Measurements from ENCODE around the gene ENOX2. TPM values are rescaled to one million over a fixed set of nuclear protein-coding genes. Genes with fewer than 3 reads are reported as not detected.
A peak's percentile ranks its signal among the peaks of the same experiment; 100 is the strongest.

ENOX2 gene
- total and polyA plus RNA-seq, 2 experiments from 2014 or later, result 16.0 to 34.0 TPM

DNA sequence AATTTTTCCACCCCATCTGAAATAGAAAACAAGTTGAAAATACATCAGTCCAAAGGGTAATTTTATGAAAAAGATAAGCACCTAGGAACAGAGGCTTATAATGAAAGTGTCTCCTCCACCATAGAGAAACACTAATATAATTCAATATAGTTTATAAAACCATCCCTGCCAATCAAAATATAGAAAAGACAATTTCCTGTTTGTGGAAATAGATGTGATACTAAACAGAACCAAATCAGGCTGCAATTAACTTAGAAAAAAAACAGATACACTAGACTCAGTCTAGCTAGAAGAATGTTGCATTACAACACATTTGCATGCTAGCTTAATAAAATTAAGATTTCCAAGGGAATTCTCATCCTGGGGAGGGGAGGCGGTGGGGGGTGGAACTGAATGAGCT lies 68.2 kb downstream of the ENOX2 start:
- no peaks in the 10 kb centered on the region for H3K36me3 ChIP-seq

DNA sequence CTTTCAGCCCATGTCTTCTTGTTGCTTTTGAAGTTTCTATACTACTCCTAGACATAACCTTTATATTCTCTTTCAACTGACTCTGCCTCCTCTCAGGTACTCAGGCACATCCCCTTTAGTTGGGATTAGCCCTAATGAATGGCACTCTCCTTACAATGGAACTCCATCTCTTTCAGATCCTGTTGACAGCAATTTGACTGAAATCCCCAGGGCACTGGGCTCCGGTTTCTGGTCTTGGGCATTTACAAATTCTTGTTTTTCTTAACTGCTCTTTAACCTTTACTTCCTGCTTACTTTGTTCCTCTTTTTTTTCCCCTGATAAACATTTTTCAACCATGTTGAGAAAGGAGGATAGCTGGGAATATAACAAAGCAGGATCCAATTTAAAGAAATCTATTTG lies 68.9 kb downstream of the ENOX2 start:
- peak overlapping the region; percentile 93 for H3K27ac ChIP-seq
- no peak for DNase-seq (ENCODE audit: low read depth in 1 of 2, low spot score in 1 of 2)
- TF ChIP-seq CTCF (IDR thresholded peaks at IDR 0.05; ENCODE audit: low read depth, low read length), result no peak
- H3K4me1 ChIP-seq (ENCODE audit: low read depth), result peaks cover 64% of the 10 kb centered on the region
- H3K9me3 ChIP-seq (ENCODE audit: low read depth), result no peaks in the 10 kb centered on the region
- no peaks in the 10 kb centered on the region for H3K36me3 ChIP-seq
- H3K27me3 ChIP-seq, result no peaks in the 10 kb centered on the region
- H3K4me3 ChIP-seq, result no peak overlapping the region

More for the DNA sequence above, 68.2 kb downstream of the ENOX2 start:
- TF ChIP-seq CTCF (IDR thresholded peaks at IDR 0.05; ENCODE audit: low read depth, low read length), result no peak
- DNase-seq (ENCODE audit: low read depth in 1 of 2, low spot score in 1 of 2), result no peak
- H3K27me3 ChIP-seq, result no peaks in the 10 kb centered on the region
- H3K9me3 ChIP-seq (ENCODE audit: low read depth), result no peaks in the 10 kb centered on the region
- H3K4me1 ChIP-seq (ENCODE audit: low read depth), result peaks cover 64% of the 10 kb centered on the region
- H3K27ac ChIP-seq, result peak overlapping the region; percentile 93
- no peak overlapping the region for H3K4me3 ChIP-seq

- no peak for TF ChIP-seq CTCF (IDR thresholded peaks at IDR 0.05; ENCODE audit: low read depth, low read length)
- Histone ChIP-seq H3K4me1 (ENCODE audit: low read depth) (peaks cover 37% of the 10 kb centered on the region), H3K27me3 (no peaks in the 10 kb centered on the region), H3K9me3 (ENCODE audit: low read depth) (no peaks in the 10 kb centered on the region), H3K27ac (no peak overlapping the region), H3K36me3 (no peaks in the 10 kb centered on the region), H3K4me3 (no peak overlapping the region)
- no peak for DNase-seq (ENCODE audit: low read depth in 1 of 2, low spot score in 1 of 2)
Observed at GRCh38 chrX:130831347-130831722, 71.7 kb downstream of the ENOX2 start.

DNA sequence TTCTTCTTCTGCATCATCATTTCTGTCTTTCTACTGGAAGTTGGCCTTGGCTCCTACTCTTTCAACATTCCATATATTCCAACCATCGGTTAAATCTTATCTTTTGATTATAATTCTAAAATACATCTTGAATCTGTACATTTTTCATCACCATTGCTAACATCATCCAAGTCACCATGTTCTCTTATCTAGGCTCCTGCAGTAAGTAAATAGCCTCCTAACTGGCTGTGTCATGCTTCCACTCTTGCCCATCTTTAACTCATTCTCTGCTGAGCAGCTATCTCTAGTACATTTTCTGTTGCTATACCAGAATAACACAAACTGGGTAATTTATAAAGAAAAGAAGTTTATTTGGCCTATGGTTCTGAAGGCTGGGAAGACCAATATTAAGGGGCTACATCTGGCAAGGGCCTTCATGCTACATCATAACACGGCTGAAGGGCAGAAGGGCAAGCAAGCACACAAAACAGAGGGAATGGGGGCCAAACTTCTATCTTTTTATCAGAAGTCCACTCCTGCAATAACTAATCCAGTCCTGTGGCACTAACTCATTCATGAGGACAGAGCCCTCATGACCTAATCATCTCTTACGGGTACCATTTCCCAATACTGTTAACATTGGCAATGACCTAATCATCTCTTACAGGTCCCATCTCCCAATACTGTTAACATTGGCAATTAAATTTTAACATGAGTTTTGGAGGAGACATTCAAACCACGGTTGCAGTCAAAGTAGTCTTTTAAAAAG lies 72.2 kb downstream of the ENOX2 start:
- Histone ChIP-seq H3K36me3 (no peaks in the 10 kb centered on the region), H3K4me1 (ENCODE audit: low read depth) (peaks cover 32% of the 10 kb centered on the region), H3K4me3 (no peak overlapping the region), H3K9me3 (ENCODE audit: low read depth) (no peaks in the 10 kb centered on the region), H3K27ac (no peak overlapping the region), H3K27me3 (no peaks in the 10 kb centered on the region)
- DNase-seq (ENCODE audit: low read depth in 1 of 2, low spot score in 1 of 2), result no peak
- no peak for TF ChIP-seq CTCF (IDR thresholded peaks at IDR 0.05; ENCODE audit: low read depth, low read length)

DNA sequence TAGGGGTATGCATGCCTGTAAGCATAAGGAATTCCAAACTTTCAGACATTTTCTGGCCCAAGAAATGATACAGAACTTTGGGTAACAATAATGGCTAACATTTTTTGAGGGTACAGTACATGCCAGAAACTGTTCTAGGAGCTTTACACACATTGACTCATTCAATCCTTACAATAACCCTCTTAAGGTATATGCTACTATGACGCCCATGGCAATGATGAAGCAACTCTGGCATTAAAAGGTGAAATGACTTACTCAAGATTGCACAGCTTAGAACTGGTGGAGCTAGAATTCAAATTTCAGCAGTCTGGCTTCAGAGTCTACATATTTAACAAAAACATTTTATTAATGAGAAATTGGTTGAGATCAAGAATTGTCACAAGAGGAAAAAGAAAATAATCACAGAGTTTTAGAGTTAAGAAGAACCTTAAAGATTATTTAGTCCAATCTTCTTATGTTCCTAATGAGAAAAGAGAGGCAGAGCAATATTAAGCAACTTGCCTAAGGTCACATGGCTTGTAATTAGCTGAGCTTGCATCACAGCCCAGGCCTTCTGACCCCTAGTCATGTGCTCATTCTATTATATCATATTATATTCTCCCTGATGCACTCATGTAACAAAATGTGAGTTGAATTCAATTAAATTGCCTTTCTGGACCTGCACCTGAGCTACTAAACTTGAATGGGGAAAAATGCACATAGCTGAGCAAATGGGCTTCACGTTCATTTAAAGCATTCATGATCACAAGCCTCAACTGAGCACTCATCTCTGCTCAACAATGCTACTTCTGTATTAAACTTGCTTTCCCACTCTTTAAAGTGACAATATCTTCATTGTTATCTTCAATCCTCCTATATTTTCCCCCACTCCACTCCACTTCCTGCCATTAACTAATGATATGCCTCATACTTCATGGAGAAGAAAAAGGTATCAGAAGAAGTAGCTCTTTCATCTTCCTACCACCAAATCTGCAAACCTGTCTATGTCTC lies 73.2 kb downstream of the ENOX2 start:
- Histone ChIP-seq H3K4me1 (ENCODE audit: low read depth) (peaks cover 22% of the 10 kb centered on the region), H3K27me3 (no peaks in the 10 kb centered on the region), H3K36me3 (no peaks in the 10 kb centered on the region), H3K4me3 (no peak overlapping the region), H3K9me3 (ENCODE audit: low read depth) (no peaks in the 10 kb centered on the region), H3K27ac (no peak overlapping the region)
- no peak for TF ChIP-seq CTCF (IDR thresholded peaks at IDR 0.05; ENCODE audit: low read depth, low read length)
- DNase-seq (ENCODE audit: low read depth in 1 of 2, low spot score in 1 of 2), result no peak
